ENCODE measurements around the gene ACTR6.
"Not testable (repeated sequence)": the region's sequence is repeated elsewhere in the genome, so short reads cannot be mapped to it uniquely, and the experiment has no call there.

The ACTR6 gene

GRCh38 chr12:100200463-100201181 lies at the start of gene ACTR6:
ACTR6 (plus strand) TSS chr12:100200815; CDS start chr12:100200852, 37 bp downstream.
- peak; percentile 94 for DNase-seq

- no peak for DNase-seq
These were observed 48.8 kb upstream of the ACTR6 start for GRCh38 chr12:100151769-100152168.

- no peak for DNase-seq
These were observed 47.5 kb upstream of the ACTR6 start for GRCh38 chr12:100153131-100153530.

GRCh38 chr12:100154474-100155247 lies 46.0 kb upstream of the ACTR6 start:
- DNase-seq, result peak; percentile 16

- no peak for DNase-seq
These were observed 43.7 kb upstream of the ACTR6 start for GRCh38 chr12:100156731-100157426.

GRCh38 chr12:100157427-100157821 lies 43.2 kb upstream of the ACTR6 start:
- no peak for DNase-seq

GRCh38 chr12:100158535-100158934 lies 42.1 kb upstream of the ACTR6 start:
- no peak for DNase-seq

GRCh38 chr12:100159391-100160104 lies 41.1 kb upstream of the ACTR6 start:
- DNase-seq, result no peak

GRCh38 chr12:100163416-100164152 lies 37.0 kb upstream of the ACTR6 start:
- DNase-seq, result peak; percentile 88

- DNase-seq, result no peak
These were observed 36.4 kb upstream of the ACTR6 start for GRCh38 chr12:100164153-100164704.

GRCh38 chr12:100165356-100165755 lies 35.3 kb upstream of the ACTR6 start:
- no peak for DNase-seq

GRCh38 chr12:100166232-100166631 lies 34.4 kb upstream of the ACTR6 start:
- no peak for DNase-seq

- DNase-seq, result no peak
These were observed 32.1 kb upstream of the ACTR6 start for GRCh38 chr12:100168562-100168961.

- no peak for DNase-seq
These were observed 31.3 kb upstream of the ACTR6 start for GRCh38 chr12:100169345-100169744.

GRCh38 chr12:100170313-100170858 lies 30.2 kb upstream of the ACTR6 start:
- DNase-seq, result no peak

- DNase-seq, result no peak
These were observed 29.4 kb upstream of the ACTR6 start for GRCh38 chr12:100171248-100171647.

- DNase-seq, result no peak
These were observed 27.5 kb upstream of the ACTR6 start for GRCh38 chr12:100173111-100173510.

- no peak for DNase-seq
These were observed 26.1 kb upstream of the ACTR6 start for GRCh38 chr12:100174495-100174894.

GRCh38 chr12:100176493-100176892 lies 24.1 kb upstream of the ACTR6 start:
- DNase-seq, result not testable (repeated sequence)

- DNase-seq, result no peak
These were observed 21.4 kb upstream of the ACTR6 start for GRCh38 chr12:100179252-100179651.

GRCh38 chr12:100184549-100185145 lies 16.0 kb upstream of the ACTR6 start:
- no peak for DNase-seq
